GM18861 (cell line): Measurements from ENCODE around the gene ARHGEF18.

Source experiments
- ATAC-seq: cut with Tn5 transposase; IDR thresholded peaks from one replicate; pipeline ENCODE4 v1.9.1; 2021; ENCODE audit not compliant: unreplicated experiment

The ARHGEF18 gene

GRCh38 chr19:7381073-7381390 lies 32.3 kb downstream of the ARHGEF18 start:
- no peak for ATAC-seq

GRCh38 chr19:7382694-7383093 lies 34.0 kb downstream of the ARHGEF18 start:
- no peak for ATAC-seq

GRCh38 chr19:7383284-7383683 lies 34.5 kb downstream of the ARHGEF18 start:
- ATAC-seq = no peak

GRCh38 chr19:7385062-7385461 lies 36.3 kb downstream of the ARHGEF18 start:
- no peak for ATAC-seq

- no peak for ATAC-seq
Observed at GRCh38 chr19:7386308-7386707, 37.6 kb downstream of the ARHGEF18 start.

GRCh38 chr19:7386769-7387168 lies 38.0 kb downstream of the ARHGEF18 start:
- ATAC-seq = no peak

- ATAC-seq = no peak
Observed at GRCh38 chr19:7391218-7391670, 42.5 kb downstream of the ARHGEF18 start.

- ATAC-seq = no peak
Observed at GRCh38 chr19:7393459-7393858, 44.7 kb downstream of the ARHGEF18 start.

GRCh38 chr19:7393939-7394730 lies 45.4 kb downstream of the ARHGEF18 start:
- no peak for ATAC-seq

- ATAC-seq = peak; percentile 66
Observed at GRCh38 chr19:7394731-7395359, 46.1 kb downstream of the ARHGEF18 start.

GRCh38 chr19:7395360-7396066 lies 46.8 kb downstream of the ARHGEF18 start:
- ATAC-seq = no peak

- ATAC-seq = no peak
Observed at GRCh38 chr19:7397687-7398086, 49.0 kb downstream of the ARHGEF18 start.
